MM.1S (cell line): ENCODE measurements around the gene SEC22C.

Experiments used
- DNase-seq: peaks from one replicate; pipeline ENCODE4 v3.0.0-alpha.2; 2015
- H2AFZ ChIP-seq: fragments of 300-600 bp; sonication (generic); 2 replicates; pipeline ENCODE4 v1.6.0; 2016; ENCODE audit warnings: antibody characterized with exemption, low read length
- H3F3A ChIP-seq: fragments of 300-600 bp; sonication (generic); 2 replicates; pipeline ENCODE4 v1.6.1; 2016; ENCODE audit warnings: mild to moderate bottlenecking, antibody characterized with exemption, low read length, moderate library complexity, mixed read lengths; ENCODE audit not compliant: insufficient read depth
- H3K27ac ChIP-seq: fragments of 300-600 bp; sonication (generic); 2 replicates; pipeline ENCODE4 v1.5.1; 2016; ENCODE audit warnings: mild to moderate bottlenecking, low read length
- H3K27me3 ChIP-seq: fragments of 300-600 bp; sonication (generic); replicated peaks from 2 replicates; pipeline ENCODE4 v1.6.0; 2016; ENCODE audit warnings: low read length; ENCODE audit not compliant: insufficient read depth
- H3K36me3 ChIP-seq: fragments of 300-600 bp; sonication (generic); replicated peaks from 2 replicates; pipeline ENCODE4 v1.6.1; 2016; ENCODE audit warnings: mild to moderate bottlenecking, low read length, mixed read lengths; ENCODE audit not compliant: insufficient read depth
- H3K4me1 ChIP-seq: fragments of 300-600 bp; sonication (generic); 2 replicates; pipeline ENCODE4 v1.6.1; 2016; ENCODE audit warnings: low read length, mixed read lengths
- H3K4me2 ChIP-seq: fragments of 300-600 bp; sonication (generic); 2 replicates; pipeline ENCODE4 v1.6.0; 2016; ENCODE audit warnings: low read depth, low read length
- H3K4me3 ChIP-seq: fragments of 300-600 bp; sonication (generic); 2 replicates; pipeline ENCODE4 v1.5.1; 2016; ENCODE audit warnings: low read length, mixed read lengths
- H3K79me2 ChIP-seq: fragments of 300-600 bp; sonication (generic); 2 replicates; pipeline ENCODE4 v1.6.1; 2016; ENCODE audit warnings: mixed run types, low read length, mixed read lengths
- H3K9ac ChIP-seq: fragments of 300-600 bp; sonication (generic); 2 replicates; pipeline ENCODE4 v1.6.1; 2016; ENCODE audit warnings: low read length, mixed read lengths
- H3K9me2 ChIP-seq: fragments of 300-600 bp; sonication (generic); replicated peaks from 2 replicates; pipeline ENCODE4 v1.6.1; 2016; ENCODE audit warnings: mild to moderate bottlenecking, low read length, mixed read lengths; ENCODE audit not compliant: insufficient read depth
- H3K9me3 ChIP-seq: fragments of 300-600 bp; sonication (generic); replicated peaks from 2 replicates; pipeline ENCODE4 v1.6.1; 2016; ENCODE audit warnings: mild to moderate bottlenecking, low read length, mixed read lengths; ENCODE audit not compliant: insufficient read depth
- H4K20me1 ChIP-seq: fragments of 300-600 bp; sonication (generic); 2 replicates; pipeline ENCODE4 v1.6.1; 2016; ENCODE audit warnings: mild to moderate bottlenecking, low read length, moderate library complexity, mixed read lengths; ENCODE audit not compliant: insufficient read depth
- EZH2 ChIP-seq: fragments of 300-600 bp; sonication (generic); optimal IDR thresholded peaks from 2 replicates; pipeline ENCODE3; 2017; ENCODE audit warnings: low read depth, mild to moderate bottlenecking, antibody characterized with exemption, low read length, mixed read lengths
- EZH2phosphoT487 ChIP-seq: fragments of 300-600 bp; sonication (generic); IDR thresholded peaks from 2 replicates; pipeline ENCODE4 v1.6.1; 2018; ENCODE audit warnings: antibody characterized with exemption, low read length
- TF ChIP-seq, protein P1 (sequence below): fragments of 300-600 bp; sonication (generic); IDR thresholded peaks from 2 replicates; pipeline ENCODE4 v1.5.1; 2016; ENCODE audit warnings: antibody characterized with exemption, low read length, mixed read lengths

The SEC22C gene

DNA sequence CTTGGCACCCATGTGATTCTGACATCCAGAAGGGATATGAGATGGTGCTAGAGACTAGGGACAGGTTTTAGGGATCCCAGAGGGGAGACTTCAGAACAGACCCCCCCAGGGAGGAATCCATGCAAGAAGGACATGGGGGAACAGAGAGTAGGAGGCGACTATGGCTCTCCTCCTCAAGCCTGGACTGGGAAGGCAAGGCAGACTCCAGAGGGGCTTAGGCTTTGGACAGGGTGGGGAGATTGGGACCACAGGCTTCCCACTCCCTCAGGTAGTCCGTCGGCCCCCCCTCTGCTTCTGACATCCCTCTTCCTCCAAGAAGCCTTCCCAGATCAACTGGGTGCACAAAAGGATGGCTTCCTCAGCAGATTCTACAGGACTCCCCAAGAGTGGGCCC, 82.3 kb downstream of the SEC22C start:
- no peak for DNase-seq
- Histone ChIP-seq H3K36me3 (no peaks in the 10 kb centered on the region; the same call in 1 of the 2 replicates), H3K9ac (no peak overlapping the region), H3K4me1 (peaks cover 8% of the 10 kb centered on the region; the same call in 1 of the 2 replicates), H3K9me3 (no peaks in the 10 kb centered on the region), H3K4me2 (no peak overlapping the region), H2AFZ (no peak overlapping the region), H3K27ac (no peak overlapping the region), H3K9me2 (no peaks in the 10 kb centered on the region), H3K4me3 (no peak overlapping the region), H3K27me3 (peaks cover 11% of the 10 kb centered on the region; the same call in 1 of the 2 replicates), H4K20me1 (no peaks in the 10 kb centered on the region), H3K79me2 (no peaks in the 10 kb centered on the region), H3F3A (no peaks in the 10 kb centered on the region)
- TF ChIP-seq EZH2 (no peak), EZH2phosphoT487 (no peak)
- TF ChIP-seq, protein P1, sequence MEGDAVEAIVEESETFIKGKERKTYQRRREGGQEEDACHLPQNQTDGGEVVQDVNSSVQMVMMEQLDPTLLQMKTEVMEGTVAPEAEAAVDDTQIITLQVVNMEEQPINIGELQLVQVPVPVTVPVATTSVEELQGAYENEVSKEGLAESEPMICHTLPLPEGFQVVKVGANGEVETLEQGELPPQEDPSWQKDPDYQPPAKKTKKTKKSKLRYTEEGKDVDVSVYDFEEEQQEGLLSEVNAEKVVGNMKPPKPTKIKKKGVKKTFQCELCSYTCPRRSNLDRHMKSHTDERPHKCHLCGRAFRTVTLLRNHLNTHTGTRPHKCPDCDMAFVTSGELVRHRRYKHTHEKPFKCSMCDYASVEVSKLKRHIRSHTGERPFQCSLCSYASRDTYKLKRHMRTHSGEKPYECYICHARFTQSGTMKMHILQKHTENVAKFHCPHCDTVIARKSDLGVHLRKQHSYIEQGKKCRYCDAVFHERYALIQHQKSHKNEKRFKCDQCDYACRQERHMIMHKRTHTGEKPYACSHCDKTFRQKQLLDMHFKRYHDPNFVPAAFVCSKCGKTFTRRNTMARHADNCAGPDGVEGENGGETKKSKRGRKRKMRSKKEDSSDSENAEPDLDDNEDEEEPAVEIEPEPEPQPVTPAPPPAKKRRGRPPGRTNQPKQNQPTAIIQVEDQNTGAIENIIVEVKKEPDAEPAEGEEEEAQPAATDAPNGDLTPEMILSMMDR, result no peak

DNA sequence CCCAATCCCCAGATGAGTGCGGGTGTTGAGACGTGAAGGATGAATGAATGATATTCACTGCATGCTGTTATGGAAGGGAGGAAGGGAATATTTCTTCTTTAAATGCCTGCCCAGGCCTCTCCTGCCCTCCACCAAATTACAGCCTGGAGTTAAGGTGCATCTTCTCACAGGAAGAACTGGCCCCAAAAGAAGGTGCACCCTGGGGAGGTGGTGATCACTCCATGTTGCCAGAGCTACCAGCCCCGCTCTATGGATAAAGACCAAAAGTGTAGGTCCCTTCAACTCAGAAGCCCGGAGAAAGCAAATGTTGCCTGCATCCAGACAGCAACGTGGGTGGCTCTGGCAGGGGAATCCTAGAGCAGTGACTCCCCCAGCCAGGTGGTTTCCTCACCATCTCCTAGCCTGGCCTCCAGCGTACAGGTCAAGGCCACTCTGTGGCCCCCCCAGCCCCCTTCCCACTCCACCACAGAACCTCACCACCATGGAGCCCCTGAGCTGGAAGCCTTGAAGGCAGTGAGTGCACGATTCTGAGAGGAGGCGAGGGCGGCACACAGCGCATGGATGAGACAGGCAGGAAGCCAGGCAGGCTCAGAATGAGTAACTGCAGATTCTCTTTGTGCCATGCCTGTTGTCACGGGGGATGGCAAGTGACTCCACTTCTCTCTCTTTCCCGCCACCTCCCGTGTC, 82.8 kb downstream of the SEC22C start:
- Histone ChIP-seq H3K36me3 (no peaks in the 10 kb centered on the region; the same call in 1 of the 2 replicates), H3K9ac (no peak overlapping the region), H3K9me2 (no peaks in the 10 kb centered on the region), H3K9me3 (no peaks in the 10 kb centered on the region), H3K4me3 (no peak overlapping the region), H2AFZ (no peak overlapping the region), H4K20me1 (no peaks in the 10 kb centered on the region), H3K27ac (no peak overlapping the region), H3K4me1 (peaks cover 8% of the 10 kb centered on the region; the same call in 1 of the 2 replicates), H3F3A (no peaks in the 10 kb centered on the region), H3K27me3 (peaks cover 11% of the 10 kb centered on the region; the same call in 1 of the 2 replicates), H3K4me2 (no peak overlapping the region), H3K79me2 (no peaks in the 10 kb centered on the region)
- DNase-seq, result no peak
- TF ChIP-seq, protein P1, result no peak
- TF ChIP-seq EZH2phosphoT487 (no peak), EZH2 (no peak)

DNA sequence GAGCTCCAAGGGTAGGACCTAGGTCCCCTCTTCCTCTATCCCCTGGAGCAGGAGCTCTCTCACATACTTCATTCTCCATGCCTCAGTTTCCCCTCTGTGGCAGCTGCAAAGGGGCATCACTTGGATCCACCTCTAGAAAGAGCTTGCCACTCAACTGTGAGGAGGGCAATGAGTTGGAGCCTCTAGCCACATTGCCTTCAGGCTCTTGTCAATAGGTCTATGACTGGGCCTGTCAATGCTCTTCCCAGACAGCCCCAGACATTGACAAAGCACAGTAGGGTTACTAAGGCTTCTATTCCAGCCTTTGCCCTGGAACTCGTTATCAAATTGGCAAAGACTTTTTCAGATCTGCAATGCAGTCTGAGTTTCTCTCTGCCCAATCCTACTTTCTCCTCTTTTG, 83.7 kb downstream of the SEC22C start:
- no peak for TF ChIP-seq EZH2phosphoT487
- TF ChIP-seq, protein P1, result no peak
- no peak for TF ChIP-seq EZH2
- Histone ChIP-seq H3K4me3 (no peak overlapping the region), H3K36me3 (no peaks in the 10 kb centered on the region; the same call in 1 of the 2 replicates), H3F3A (no peaks in the 10 kb centered on the region), H3K4me1 (peaks cover 8% of the 10 kb centered on the region), H3K9ac (no peak overlapping the region), H3K27ac (no peak overlapping the region), H3K79me2 (no peaks in the 10 kb centered on the region), H4K20me1 (no peaks in the 10 kb centered on the region), H3K4me2 (no peak overlapping the region), H2AFZ (no peak overlapping the region), H3K27me3 (peaks cover 11% of the 10 kb centered on the region; the same call in 1 of the 2 replicates), H3K9me2 (no peaks in the 10 kb centered on the region), H3K9me3 (no peaks in the 10 kb centered on the region)
- DNase-seq, result no peak
